GM21529 (cell line): Measurements from ENCODE around the gene GRK3.

Experiments used
- ATAC-seq: cut with Tn5 transposase; IDR thresholded peaks from one replicate; pipeline ENCODE4 v1.9.1; 2021; ENCODE audit not compliant: unreplicated experiment

GRK3 gene

DNA sequence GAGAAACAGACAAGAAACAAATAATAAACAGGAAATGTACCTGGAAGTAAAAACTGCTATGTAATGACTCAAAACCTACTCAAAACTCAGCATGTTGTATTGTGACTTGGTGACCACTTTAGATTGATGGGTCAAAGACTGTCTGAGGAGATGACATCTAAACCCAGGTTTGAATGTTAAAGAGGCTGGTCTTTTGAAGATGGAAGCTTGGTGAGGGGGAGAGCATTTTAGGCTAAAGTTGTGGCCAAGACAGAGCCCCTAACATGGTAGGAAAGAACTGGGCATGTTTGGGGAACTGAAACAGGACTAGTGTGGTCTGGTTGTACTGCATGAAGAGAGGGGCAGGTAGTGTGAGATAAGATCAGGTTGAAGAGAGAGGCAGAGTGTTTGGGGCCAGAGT, 92.2 kb downstream of the GRK3 start:
- ATAC-seq = peak; percentile 86

DNA sequence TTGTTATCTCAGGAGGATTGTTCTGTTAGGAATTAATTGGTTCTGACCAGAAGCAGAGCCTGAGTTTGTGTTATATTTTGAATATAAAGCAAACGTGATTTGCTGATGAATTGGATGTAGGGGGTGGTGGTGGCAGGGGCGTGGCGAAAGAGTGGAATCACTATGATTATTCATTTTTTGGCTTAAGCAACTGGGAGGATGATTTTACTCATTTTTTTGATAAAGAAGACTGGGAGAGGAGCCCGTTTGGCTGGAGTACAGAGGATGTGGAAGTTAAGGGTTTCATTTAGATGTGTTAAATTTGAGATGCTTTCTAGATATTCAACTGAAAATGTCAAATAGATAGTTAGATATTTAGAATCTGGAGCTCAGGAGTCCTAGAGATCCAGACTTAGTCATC, 94.2 kb downstream of the GRK3 start:
- no peak for ATAC-seq

DNA sequence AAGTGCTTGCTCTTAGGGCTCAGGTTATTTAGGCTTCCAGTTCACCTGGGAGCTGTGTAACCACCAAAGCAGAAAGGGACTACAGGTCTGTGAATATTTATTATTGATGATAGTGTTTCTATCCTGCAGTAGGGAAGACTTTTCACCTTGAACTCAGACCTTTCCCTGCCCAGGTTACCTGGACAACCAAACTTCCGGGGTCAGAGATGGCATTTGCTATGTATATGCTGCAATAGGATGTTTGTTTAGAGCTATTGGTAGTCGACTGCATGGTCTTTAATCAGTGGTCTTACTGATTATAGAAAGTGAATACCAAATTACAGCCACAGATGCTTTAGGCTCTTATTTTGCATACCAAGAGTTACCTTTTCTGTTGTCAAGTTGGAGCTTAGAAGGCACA, 94.9 kb downstream of the GRK3 start:
- no peak for ATAC-seq

DNA sequence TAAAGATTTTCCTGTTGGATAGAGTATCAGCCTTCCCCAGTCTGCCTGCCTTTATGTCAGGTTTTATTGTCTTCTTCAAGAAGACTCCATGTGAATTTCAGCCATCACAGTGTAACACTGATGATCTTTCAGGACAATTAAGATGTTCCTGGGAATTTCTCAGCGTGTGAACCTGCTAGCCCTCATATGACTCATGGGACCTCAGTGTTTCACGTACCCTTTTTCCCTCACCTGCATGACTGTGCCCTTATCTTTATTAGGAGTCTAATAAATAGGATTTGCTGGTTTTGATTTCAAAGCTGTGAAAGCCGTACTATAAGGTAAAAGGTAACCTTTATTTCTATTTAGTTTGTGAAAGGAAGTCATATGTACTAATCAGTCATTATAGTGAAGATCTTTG, 95.9 kb downstream of the GRK3 start:
- ATAC-seq = no peak

DNA sequence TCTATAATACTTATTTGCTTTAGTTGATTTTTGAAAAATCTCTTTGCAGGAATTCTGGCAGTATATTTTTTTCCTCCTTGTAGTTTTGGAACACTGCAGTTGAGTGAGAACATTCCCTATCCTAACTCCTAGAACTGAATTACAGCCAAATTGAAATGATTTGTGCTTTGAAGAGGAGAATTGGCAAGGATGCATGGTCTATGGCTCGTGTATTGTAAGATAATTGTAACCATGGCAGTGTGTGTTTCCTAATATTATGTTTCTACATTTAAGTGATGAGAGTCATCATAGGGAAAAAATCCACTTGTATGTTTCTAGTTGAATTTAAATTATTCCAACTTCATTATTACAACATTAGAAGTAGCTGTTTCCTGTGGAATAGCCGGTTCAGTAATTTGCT, 96.6 kb downstream of the GRK3 start:
- ATAC-seq = no peak

DNA sequence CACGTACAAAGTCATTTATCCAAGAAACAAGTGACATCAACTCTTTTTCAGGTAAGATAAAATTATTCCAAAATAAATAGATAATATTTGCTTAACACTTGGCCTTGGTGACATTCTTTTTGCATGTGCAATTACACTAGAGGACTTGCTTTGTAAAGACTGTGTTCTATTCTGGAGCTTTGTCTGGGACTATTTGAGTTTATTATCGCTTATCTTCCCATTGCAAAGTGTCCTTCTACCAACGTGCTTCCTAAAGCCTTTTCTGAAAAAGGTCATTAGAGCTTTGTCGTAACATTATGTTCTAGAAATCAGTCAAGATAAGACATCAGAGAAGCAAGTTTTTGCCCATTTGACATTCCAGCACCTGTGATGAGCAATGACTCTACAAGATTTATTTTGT, 99.2 kb downstream of the GRK3 start:
- ATAC-seq = no peak

DNA sequence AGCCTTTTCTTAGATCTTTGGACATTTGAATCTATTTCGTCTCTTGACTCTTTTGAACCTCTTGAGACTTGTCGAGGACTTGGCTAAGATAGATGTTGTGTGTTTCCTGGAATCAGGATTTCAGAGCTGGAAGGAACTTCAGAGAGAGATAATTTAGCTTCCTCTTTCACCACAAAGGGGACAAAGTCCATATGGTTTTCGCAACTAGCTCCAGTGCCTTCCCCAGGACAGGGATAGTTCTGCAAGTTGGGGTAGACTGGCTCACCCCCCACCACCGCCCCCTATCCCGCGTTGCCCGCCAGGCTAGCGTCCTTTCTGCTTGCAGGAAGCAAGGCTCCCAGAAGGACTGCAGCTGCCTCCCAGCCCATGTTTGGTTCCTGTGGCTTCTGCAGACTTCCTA, 101.8 kb downstream of the GRK3 start:
- no peak for ATAC-seq

DNA sequence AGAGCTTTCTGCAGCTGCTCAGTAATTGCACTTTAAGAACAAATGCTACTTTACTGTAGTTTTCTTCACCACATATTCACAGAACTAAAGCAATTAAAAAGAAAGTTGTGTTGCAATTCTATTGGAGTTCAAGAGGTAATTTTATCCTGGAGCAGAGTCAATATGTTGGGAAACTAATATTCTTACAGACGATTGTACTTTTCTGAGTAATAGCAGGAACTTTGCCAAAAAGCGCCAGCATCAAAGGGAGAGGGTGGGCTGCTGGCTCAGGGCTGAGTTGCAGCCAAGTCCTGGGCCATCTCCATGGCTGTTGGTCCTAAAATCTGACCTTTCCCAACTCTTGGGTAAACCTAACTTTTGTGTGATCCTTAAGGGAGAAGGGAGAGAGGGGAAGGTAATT, 104.0 kb downstream of the GRK3 start:
- no peak for ATAC-seq

DNA sequence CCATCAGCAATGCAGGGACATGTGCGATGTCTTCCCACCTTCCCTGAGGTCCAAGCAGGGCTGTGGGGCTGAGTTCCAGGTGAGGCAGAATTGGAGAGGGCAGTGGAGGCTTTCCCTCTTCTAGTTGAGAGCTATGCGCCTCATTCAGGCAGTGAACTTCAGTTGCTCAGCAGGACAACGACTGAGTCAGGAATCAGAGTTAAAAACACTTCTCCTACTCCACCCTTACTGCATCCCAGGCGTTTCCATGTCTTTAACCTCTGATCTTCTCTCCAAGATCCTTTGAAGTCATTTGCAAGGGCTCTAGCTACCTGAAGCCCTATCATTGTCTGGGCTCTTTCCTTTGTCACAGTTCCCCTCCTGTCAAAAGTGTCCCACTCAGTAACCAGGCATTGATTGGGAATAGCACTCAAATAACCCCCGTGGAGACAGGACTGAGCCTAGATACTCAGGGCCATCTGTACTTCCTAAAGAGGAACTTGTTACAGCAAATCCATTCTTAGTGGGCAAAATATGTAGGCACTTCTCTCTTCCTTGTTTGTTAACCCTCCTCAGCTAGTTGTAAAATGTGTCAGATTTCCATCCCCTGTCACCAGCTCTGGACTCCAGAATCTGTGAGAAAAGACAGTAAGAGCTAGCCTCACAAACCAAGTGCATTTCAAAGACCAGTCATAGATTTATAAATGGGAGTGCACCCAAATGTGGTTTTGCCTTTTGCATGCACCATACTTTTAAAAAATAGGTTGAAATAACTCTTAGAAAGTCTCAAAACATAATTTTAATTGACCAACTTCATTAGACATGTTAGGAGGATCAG, 105.0 kb downstream of the GRK3 start:
- no peak for ATAC-seq

DNA sequence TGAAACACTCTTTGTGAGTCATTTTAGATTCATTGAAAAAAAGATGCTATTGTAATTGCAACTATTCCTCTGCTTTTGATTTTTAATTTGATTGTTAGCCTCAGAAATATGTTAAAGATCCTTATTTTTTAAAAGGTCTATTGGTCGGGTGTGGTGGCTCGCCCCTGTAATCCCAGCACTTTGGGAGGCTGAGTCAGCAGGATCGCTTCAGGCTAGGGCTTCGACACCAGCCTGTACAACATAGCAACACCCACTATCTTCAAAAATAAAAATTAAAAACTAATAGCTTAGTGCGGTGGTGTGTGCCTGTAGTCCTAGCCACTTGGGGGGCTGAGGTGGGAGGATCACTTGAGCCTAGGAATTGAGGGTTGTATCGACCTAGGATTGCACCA, 105.6 kb downstream of the GRK3 start:
- no peak for ATAC-seq

DNA sequence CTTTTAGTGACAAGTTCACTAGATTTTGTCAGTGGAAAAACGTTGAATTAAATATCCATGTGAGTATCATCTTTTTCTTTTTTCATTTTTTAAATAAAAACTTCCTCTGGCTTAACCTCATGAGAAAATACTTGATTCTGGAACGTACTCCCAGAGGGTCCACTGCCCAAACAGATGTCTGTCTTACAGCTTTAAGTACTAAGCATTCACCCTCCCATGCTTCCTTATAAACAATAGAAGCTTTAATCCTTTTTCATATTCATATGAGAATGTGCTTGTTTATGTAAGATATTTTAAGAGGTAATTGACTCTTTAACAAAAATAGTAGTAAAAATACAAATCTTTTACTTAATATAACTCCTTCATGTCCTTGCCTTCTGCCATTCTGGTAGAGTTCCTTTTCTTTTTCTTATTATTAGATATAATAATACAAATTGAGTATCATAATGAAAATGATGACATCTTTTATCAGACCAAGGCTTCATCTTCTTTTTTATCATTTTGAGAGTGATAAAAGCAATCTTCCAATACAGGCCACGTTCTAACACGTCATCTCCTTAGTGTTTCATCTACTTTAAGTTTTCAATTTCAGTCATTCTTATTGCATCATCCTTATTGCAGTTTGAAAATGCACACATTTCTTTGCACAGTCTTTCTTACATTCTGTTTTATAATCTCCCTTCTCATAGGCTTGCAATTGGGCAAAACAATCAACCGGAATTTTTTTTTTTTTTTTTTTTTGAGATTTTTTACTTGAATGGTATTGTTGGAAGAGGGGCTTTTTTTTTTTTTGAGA, 108.0 kb downstream of the GRK3 start:
- ATAC-seq = no peak

DNA sequence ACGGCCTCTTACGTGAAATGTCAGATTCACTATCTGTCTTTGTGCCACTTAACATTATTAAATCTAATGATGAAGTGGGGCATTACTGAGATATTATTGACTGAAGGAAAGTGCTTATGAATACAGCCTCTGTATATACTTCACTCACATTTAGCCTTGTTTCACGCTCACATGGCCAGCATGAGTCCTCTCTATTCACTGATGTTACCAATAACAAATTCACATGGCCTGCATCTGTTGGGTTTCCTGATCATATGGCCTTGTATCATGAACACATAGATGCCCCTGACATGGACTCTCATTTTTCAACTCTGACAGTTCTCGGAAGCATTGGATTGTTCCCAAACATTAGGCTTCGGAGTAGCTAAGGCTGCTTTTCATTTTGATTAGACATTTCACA, 109.2 kb downstream of the GRK3 start:
- no peak for ATAC-seq

DNA sequence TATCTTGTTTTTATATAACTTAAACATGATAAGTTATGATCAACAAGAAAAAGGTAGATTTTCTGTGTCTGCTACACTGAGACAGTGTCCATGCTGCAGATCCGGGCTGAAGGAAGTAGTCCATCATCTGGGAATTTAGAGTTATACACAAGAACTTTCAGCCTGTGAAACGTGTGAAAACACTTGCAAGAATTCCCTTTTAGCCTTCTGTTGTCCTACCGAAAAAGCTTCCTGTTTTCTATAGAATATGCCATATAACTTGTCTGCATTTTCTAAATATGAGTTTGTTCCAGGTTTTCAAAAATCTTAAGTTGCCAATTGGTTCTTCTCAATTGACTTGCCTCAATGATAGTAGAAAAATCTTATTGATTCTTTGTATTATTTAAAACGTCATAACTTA, 113.2 kb downstream of the GRK3 start:
- no peak for ATAC-seq

DNA sequence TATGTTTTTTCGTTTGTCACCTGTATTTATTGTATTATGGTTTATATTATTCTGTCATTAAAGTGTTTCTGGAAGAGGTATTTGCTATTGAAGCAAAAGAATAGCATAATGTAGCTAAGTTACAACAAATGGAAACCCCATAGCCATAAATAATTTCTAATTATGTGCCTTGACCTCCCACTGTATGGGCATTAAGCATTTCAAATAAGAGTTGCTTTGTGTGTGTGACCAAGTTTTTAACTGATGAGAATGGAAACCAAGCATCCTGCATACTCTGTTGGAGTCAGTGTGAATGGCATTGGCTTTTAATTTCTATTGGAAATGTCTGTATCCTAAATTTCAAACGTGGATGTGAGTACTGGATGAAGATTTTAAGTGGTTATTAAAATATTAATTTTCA, 115.6 kb downstream of the GRK3 start:
- no peak for ATAC-seq

DNA sequence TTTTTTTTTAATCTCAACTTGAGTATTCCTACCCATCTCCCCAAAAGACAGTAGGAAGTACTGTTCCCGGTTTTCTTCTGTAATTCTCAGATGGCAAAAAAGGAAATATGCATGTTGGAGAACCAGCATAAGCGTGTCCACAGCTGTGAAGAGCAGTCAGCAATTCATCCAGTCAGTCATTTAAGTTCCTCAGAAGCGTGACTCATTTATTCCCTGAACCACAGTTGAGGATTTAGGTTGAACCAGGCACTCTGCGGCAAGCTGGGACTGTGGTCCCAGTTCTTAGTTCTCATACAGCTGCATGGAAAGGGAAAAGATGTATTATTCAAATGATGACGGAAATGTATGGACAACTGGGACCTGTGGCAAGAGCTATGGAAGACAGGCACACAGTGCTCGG, 116.5 kb downstream of the GRK3 start:
- no peak for ATAC-seq

DNA sequence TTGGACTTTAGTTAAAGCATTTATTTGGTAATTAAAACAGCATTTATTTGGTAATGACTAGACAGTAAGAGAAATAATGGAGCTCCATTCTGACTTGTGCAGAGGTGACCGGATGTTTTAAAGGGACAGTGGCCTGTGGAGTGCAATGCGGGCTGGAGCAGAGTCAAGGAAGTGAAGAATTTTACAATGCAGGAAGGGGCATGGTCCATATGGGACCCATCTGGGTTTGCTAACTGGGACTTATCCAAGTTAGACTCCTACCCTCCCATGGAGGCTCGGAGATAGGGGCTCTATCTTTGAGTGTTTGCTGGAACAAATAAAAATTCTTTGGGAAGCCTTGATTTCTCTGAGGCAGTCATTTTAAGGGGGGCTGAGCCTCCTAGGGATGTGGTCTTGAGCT, 117.6 kb downstream of the GRK3 start:
- no peak for ATAC-seq

DNA sequence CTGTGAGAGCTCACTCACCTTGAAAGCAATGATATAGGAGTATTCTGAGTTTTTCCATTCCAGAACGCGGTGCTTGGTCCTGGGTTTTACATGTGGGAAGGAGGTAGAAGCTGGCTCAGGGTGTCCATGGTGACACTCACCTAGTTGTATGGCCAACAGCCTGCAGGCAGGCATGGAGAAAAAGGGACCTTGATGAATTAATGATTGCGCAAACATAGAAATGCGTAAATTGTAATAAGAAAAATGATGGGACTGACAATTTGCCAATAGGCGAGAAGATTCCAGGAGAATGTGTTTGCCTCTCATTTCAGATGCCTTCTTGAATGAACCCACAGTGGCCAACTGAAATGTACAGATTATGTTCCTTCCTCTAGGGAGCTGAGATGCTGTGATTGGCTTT, 124.2 kb downstream of the GRK3 start:
- no peak for ATAC-seq

DNA sequence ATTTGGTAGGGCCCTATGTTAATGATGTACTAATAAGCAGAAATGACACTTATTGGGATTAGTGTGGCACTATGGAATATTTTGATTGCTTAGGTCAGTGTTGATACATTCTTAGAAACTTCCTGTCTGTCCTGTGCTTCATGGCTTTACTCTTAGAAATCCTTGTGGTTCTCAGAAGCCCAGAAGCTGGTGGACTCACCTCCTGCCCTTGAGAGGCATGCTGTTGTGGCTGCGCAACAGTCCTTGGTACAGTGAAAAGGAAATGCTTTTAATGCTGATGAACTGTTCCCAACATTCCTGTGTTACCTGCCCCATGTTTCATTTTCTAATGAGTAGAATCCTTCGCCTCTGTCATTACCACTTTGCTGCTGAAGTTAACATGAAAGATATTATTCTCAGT, 125.2 kb downstream of the GRK3 start:
- ATAC-seq = no peak

DNA sequence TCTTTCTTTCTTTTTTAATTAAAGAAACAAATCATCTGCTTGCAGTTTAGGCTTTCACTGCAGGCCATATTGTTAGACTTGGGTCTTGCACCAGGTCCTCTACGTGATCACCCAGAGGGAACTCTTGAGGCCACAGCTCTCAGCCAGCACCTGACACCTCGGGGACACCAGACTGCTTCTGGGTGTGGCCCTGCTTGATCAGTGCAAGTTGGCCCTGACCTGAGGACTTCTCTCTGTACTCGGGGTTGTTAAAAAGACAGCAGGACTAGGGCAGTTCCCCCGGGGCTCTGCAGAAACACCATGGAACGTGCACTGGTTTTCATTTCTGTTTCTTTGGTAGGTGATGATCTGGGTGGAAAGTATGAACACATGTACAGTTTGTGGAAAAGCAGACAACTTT, 126.3 kb downstream of the GRK3 start:
- ATAC-seq = no peak

DNA sequence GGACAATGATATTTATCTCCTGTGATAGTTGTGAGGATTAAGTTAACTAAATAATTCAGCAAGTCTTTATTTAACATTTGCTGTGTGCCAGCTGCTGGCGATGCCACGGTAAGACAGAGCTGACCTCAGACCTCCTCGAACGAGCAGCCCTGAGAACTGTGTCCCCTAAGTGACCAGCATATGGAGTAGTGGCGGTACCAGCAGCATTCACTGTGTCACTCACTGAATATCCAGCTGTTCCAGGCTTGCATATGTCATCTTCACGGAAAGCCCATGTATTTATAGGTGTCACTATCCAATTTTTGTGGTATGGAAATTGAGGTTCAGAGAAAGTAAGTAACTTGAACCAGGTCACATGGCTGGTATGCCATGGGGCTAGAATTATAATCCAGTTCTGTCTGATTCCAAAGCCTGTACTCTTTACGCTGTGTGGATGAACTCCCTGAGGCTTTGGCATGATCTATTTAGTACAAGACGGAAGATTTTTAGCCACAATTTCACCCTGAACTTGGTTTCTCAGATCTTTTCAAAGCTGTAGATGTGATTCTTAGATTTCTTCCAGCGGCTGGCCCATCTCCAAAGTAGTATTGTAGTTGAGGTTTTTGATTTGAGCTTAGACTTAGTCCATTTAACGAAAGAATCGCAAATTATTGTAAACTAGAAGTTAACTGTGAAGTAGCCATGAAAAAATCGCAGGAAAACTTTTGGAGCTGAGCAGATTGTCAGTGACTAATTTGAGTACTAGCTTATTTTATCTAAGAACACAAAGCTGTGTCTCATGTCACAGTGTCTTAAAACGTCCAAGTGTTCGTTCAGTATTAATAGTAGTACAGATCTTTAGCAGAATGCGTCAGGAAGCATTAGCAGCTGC, 128.2 kb downstream of the GRK3 start:
- ATAC-seq = no peak

DNA sequence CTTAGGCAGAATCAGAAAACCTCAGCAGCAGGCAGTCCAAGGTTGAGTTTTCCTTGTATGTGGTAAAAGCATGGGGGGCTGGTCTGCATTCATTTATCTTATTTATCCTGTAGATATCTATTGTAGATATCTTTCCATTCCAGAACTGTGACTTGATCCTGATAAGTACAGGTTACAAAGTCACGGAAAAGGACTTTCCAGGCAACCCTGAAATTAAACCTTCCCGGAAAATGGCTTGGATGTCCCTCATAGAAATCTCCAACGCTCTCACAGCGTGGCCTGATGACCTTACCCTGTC, 128.7 kb downstream of the GRK3 start:
- ATAC-seq = no peak
